Fibroblast of the conjunctiva (primary cell): ENCODE measurements around the gene NELFE.
A peak's percentile ranks its signal among the peaks of the same experiment; 100 is the strongest.
"Not testable (repeated sequence)": the region's sequence is repeated elsewhere in the genome, so short reads cannot be mapped to it uniquely, and the experiment has no call there.

Experiments used
- DNase-seq: peaks from one replicate; pipeline ENCODE4 v3.0.0-alpha.2; 2010; ENCODE audit warnings: low read depth

NELFE gene, protein sequence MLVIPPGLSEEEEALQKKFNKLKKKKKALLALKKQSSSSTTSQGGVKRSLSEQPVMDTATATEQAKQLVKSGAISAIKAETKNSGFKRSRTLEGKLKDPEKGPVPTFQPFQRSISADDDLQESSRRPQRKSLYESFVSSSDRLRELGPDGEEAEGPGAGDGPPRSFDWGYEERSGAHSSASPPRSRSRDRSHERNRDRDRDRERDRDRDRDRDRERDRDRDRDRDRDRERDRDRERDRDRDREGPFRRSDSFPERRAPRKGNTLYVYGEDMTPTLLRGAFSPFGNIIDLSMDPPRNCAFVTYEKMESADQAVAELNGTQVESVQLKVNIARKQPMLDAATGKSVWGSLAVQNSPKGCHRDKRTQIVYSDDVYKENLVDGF

DNA sequence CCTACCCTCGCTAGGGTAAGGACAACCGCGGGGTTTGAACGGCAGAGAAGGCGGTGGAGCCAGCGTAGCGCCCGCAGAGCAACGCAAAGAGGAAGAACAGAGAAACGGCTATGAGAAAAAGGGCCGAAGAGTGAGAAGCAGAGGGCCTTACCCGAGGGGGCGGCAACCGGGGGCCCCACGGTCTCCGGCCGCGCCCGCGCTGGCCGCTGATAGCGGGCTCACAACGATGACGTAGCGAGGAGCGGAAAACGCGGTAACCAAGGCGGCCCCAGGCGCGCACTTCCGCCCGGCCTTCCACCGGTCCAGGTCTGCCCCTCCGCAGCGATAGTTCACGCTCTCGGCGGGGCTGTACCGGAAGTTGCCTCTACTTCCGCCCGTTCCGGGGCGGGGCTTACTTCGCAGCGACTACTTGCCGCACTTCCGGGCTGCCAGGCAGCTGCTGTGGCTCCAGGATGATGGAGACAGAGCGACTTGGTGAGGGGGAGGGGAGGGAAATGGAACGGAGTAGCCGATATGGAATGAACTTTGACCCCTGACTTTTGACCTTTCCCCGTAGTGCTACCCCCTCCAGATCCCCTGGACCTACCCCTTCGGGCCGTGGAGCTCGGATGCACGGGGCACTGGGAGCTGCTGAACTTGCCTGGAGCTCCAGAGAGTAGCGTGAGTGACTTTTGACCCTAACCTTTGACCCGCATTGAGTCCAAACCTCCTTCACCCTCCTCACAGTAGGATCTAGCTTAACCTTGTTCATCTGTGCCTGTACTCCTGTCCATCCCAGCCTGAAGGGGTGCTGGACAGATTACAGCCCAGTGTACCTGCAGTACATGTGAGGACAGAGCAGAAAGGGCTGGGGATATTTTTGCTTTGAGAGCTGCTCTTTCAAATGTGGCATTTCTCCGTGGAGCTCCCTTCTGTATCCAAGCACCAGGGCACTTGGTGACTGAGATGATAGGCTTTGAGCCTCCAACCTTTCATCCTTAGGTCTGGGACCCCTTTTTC is at the start of gene NELFE, which contains the start of gene SKIC2:
Gene NELFE (minus strand): TSS at position 231 of the 999 bp plus-strand sequence. CDS start 525 bp downstream, outside the sequence.
Gene SKIC2 (plus strand): TSS at position 435 of the 999 bp plus-strand sequence. CDS start 18 bp downstream, at position 453.
- DNase-seq = peak; percentile 96

DNA sequence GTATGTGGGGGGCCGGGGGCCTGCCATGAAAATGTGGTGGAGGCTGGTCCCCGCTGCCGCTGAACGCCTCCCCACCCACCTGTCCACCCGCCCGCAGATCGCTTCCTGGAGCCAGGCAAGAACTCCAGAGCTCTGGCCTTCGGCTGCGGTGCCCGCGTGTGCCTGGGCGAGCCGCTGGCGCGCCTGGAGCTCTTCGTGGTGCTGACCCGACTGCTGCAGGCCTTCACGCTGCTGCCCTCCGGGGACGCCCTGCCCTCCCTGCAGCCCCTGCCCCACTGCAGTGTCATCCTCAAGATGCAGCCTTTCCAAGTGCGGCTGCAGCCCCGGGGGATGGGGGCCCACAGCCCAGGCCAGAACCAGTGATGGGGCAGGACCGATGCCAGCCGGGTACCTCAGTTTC is 49.3 kb upstream of the NELFE start:
- DNase-seq = not testable (repeated sequence)

DNA sequence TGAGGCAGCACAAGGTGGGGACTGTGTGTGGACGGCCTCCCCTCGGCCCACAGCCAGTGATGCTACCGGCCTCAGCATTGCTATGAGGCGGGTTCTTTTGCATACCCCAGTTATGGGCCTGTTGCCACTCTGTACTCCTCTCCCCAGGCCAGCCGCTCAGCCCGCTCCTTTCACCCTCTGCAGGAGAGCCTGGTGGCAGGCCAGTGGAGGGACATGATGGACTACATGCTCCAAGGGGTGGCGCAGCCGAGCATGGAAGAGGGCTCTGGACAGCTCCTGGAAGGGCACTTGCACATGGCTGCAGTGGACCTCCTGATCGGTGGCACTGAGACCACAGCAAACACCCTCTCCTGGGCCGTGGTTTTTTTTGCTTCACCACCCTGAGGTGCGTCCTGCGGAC is 48.3 kb upstream of the NELFE start:
- not testable (repeated sequence) for DNase-seq

DNA sequence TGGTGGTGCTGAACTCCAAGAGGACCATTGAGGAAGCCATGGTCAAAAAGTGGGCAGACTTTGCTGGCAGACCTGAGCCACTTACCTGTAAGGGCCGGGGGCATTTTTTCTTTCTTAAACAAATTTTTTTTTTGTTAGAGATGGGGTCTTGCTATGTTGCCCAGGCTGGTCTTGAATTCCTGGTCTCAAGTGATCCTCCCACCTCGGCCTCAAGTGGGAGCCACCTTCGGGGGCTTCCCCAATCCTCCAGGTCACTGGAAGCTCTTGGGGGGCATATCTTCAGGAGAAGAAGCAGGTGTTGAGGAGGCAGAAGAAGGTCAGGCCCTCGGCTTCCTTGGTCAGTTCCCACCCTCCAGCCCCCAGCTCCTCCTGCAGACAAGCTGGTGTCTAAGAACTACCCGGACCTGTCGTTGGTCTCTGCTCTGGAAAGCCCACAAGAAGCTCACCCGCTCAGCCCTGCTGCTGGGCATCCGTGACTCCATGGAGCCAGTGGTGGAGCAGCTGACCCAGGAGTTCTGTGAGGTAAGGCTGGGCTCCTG is 47.3 kb upstream of the NELFE start:
- not testable (repeated sequence) for DNase-seq

DNA sequence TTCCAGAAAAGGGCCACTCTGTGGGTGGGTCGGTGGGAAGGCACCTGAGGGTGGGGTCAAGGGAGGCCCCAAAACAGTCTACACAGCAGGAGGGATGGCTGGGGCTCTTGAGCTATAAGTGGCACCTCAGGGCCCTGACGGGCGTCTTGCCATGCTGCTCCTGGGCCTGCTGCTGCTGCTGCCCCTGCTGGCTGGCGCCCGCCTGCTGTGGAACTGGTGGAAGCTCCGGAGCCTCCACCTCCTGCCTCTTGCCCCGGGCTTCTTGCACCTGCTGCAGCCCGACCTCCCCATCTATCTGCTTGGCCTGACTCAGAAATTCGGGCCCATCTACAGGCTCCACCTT is 46.7 kb upstream of the NELFE start:
- not testable (repeated sequence) for DNase-seq

DNA sequence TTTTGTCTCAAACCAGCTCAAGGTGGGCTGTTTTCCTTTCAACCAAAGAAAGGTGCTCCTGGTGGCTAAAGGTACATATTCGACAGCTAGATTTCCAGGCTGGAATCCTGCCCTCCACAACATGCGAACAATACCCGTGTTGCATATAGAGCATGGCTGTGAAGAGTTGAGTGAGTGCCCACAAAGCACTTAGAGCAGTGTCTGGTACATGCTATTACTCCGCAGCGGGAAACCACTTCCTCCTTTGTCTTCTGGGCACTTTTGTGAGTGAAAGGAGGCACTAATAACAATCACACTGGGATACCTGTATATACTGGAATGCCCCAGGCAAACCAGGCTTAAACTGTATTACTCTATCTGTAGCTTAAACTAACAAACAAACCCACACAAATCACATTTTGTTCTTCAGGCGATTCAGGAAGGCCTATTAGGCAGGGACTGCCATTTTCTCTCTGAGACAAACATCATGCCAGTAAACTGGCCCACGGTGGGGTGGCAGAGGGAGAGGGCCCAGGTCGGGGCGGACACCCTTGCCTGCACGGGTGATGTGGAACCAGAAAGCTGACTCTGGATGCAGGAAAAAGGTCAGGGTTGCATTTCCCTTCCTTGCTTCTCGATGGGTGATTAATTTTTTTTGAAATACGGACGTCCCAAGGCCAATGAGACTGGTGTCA is 46.2 kb upstream of the NELFE start:
- DNase-seq = not testable (repeated sequence)

DNA sequence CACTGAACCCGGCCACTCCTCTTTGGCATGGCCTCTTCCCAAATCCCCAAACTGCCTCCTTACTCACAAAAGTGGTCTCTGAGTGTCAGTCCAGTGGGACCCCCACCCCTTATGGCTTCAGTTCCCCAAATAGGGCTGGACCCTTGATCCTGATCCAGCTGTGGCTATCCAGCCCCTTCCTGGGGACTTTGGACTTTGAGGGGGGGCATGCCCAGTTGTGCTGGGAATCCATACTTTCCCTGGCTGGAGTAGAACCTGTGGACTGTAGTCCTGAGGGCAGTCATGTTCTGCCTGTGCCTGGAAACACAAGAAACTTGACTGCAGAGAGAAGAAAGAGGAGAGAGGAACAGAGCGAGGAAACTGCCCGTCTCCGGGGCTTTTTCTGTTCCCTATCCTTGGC is 45.6 kb upstream of the NELFE start:
- not testable (repeated sequence) for DNase-seq

DNA sequence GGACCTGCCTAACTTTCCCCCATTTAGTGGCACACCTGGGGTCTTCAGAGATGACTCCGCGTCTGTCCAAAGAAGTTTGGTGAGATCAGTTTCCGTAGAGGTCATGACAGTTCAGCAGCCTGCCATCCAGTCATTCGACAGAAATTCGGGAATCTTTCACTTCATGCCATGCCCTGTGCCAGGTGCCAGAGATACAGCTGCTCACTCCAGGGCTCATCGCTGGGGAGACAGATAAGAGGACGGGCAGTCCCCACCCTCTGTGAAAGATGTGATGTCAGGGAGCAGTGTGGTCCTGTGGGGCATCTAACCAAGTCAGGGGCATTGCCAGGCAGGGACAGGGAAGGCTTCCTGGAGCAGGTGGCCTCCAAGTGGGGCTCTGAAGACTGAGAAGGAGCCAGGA is 44.5 kb upstream of the NELFE start:
- DNase-seq = not testable (repeated sequence)

DNA sequence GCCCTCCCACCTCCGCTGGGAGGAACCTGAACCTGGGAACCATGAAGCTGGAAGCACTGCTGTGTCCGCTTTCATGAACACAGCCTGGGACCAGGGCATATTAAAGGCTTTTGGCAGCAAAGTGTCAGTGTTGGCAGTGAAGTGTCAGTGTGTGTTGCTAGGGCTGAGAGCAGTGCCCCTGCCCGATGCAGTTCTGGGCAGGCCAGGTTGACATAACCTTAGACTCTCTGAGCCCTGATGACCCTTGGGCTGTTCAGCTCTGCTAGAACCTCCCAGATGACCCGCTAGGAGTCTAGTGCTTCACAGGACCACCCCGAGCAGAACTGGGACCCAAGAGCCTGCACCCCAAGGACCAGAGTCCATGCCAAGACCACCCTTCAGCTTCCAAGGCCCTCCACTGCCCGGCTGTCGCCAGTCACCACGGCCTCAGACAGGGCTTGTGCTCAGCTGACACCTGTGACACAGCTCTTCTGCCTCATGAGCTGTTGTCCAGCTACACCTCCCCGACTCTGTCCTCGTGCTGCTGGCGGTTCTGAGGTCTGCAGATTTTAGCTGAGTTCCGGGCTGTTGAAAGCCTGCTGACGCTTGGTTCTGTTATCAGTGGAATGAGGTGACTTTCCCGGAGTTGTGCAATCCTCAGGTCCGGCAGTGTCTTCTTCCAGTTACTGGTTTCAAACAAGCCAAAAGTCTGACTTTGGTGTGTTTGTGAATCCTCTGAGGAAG is 43.9 kb upstream of the NELFE start:
- DNase-seq = not testable (repeated sequence)

DNA sequence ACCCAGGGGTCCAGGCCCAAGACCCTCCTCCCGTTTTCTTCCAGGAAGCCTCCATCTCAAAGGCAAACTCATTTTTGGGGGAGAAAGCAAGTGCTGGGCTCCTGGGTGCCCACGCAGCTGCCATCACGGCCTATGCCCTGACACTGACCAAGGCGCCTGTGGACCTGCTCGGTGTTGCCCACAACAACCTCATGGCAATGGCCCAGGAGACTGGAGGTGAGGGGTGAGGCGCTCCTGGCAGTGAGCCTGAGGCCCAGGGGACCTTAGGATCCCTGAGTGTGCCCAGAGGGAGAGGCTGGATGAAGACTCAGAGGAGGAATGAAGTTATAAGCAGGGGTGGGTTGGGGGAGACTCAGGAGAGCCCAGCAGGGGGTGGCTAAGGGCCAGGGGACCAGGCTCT is 37.6 kb upstream of the NELFE start:
- DNase-seq = not testable (repeated sequence)

DNA sequence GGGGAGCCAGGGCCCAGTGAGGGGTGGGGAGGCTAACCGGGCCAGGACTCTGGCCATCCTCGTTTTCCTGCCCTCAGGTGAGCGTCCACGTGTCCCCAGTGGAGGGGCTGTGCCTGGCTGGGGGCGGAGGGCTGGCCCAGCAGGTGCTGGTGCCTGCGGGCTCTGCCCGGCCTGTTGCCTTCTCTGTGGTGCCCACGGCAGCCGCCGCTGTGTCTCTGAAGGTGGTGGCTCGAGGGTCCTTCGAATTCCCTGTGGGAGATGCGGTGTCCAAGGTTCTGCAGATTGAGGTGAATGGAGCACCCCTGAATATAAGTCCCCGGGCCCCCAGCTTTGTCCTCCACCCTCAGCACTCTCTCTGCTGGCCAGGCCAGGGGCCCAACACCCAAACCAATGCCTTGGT is 35.6 kb upstream of the NELFE start:
- not testable (repeated sequence) for DNase-seq

DNA sequence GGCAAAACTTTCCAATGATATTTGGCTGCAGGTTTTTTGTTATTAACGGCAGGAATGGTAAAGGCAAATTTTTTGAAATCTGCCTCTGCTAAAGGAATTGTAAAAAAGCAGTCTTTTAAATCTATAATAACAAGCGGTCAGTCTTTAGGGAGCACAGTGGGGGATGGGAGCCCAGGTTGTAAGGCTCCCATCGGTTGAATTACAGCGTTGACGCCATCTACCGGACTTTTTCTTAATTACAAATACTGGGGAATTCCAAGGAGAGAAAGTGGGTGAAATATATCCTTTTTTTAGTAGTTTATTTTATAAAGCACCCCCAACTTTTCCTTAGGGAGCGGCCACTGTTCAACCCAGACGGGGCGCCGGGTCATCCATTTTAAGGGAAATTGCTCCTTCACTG is 30.6 kb upstream of the NELFE start:
- DNase-seq = not testable (repeated sequence)

DNA sequence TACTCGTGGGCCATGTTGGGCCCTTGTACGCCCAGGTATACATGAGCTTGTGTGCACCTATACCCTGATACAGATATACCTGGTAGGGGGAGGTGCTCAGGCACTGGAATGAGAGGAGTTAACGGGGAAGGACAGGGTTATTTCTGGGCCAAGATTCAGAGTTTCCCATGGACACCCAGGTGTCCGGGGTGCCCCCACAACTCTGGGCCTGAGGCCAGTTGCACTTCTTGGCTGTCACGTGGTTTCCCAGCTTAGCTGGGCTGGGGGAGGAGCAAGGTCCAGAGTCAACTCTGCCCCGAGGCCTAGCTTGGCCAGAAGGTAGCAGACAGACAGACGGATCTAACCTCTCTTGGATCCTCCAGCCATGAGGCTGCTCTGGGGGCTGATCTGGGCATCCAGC is 23.0 kb upstream of the NELFE start, which contains the start of gene C4A:
Gene C4A (plus strand): TSS at position 314 of the 400 bp plus-strand sequence. CDS start 51 bp downstream, at position 365.
- DNase-seq = not testable (repeated sequence)

DNA sequence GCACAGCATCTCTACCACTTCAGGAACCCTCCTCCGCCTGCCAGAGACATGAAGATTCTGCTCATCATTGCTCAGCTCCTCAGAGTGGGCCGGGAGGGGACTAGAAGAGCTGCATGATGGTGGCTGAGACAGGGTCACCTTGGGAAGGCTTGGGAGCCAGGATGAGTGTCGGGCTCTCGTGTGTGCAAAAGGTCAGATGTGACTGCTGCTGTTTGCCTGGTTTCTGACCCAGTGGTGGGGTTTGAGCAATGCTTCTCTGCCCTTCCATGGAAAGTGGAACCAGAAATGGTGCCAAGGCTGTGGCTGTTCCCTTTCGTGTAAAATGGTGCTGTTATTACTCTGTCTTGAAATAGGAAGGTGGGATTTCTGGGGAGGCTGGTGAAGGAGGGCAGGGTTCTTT is 22.2 kb upstream of the NELFE start:
- not testable (repeated sequence) for DNase-seq

DNA sequence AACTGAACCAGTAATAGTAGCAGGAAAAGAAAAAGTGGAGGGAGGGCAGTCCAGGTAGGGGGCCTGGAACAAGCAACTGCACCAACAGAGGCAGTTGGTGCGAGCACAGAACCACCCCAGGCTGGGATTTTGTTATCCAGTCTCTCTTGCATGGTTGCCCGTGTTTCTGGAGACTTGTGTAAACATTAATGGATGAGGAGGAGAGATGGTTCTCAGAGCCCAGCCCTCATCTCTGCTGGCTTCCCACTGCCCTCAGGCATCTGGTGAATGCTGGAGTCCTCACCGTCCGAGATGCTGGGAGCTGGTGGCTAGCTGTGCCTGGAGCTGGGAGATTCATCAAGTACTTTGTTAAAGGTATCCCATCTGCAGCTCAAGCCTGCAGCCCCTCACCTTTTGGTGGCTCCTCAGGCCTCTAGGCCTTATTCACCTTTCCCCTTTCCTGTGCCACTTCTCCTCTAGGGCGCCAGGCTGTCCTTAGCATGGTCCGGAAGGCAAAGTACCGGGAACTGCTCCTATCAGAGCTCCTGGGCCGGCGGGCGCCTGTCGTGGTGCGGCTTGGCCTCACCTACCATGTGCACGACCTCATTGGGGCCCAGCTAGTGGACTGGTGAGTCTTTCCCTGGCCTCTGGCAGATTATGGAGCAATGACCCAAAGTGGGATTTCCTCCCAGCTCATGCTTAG is 21.6 kb upstream of the NELFE start:
- not testable (repeated sequence) for DNase-seq

DNA sequence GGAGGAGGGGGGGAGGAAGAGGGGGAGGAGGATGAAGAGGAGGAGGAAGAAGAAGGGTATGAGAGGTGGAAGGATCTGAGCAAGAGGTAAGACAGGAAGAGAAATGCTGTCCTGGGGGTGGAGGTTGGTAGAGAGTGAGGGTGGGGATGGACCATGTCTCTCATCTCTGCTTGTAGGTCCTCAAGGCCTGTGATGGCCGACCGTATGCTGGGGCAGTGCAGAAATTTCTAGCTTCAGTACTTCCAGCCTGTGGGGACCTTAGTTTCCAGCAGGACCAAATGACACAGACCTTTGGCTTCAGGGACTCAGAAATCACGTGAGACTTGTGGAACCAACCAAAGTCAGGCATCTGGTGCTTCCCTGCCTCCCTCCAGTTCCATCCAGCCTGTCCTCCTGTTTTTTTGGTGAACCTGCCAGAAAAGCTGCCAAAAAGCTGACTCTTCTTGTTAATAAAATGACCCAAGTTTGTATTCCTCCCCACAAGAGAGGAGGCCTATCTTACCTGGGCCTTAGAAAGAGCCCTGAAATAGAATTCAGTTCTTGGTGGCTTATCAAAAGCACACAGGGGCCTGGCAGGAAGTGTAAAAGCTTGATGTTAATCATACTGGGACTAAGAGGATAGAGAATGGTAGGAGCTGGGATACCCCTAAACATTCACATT is 20.6 kb upstream of the NELFE start:
- DNase-seq = no peak

DNA sequence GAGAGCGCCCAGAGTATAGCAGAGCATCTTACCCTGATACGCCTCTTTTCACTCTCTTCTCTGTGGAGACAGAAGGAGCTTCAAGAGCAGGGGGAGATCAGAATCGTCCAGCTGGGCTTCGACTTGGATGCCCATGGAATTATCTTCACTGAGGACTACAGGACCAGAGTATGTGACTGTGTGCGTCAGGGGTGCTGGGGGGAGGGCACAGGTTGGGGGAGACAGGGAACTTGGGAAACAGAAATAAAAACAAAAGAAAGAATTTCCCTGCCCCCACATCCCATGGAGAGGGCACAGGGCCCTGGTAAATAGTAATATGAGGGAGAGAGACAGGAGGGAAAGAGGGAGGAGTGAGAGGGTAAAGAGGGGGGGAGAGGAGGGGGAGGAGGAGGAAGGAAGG is 20.1 kb upstream of the NELFE start:
- no peak for DNase-seq

DNA sequence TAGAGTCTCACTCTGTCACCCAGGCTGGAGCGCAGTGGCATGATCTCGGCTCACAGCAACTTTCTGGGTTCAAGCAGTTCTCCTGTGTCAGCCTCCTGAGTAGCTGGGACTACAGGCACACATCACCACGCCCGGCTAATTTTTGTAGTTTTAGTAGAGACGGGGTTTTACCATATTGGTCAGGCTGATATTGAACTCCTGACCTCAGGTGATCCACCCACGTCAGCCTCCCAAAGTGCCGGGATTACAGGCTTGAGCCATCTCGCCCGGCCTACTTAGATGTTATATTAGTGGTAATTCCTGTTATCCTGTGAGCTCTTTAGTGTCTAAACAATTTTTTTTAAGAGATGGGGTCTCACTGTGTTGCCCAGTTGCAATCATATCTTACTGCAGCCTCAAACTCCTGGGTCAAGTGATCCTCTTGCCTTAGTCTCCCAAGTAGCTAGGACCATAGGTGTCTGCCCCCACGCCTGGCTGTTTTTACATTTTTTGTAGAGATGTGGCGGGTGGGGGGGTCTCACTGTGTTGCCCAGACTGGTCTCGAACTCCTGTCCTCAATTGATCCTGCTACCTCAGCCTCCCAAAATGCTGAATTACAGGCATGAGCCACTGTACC is 19.2 kb upstream of the NELFE start:
- no peak for DNase-seq

DNA sequence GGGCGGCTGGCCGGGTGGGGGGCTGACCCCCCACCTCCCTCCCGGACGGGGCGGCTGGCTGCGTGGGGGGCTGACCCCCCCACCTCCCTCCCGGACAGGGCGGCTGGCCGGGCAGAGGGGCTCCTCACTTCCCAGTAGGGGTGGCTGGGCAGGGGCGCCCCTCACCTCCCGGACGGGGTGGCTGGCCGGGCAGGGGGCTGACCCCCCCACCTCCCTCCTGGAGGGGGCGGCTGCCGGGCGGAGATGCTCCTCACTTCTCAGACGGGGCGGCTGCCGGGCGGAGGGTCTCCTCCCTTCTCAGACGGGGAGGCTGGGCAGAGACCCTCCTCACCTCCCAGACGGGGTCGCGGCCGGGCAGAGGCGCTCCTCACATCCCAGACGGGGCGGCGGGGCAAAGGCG is 17.3 kb upstream of the NELFE start:
- DNase-seq = not testable (repeated sequence)
